Neural progenitor cell (in vitro differentiated cells): ENCODE results near the gene PHLPP1. TPM values are rescaled to one million over a fixed set of nuclear protein-coding genes. Genes with fewer than 3 reads are reported as not detected.

Experiments
- DNase-seq: peaks from one replicate; pipeline ENCODE4 v3.0.0-alpha.2; 2016; ENCODE audit warnings: low spot score
- H2AFZ ChIP-seq: fragments of 200-600 bp; sonication (generic); replicated peaks from 2 replicates; pipeline ENCODE4 v1.6.1; 2016; ENCODE audit warnings: antibody characterized with exemption
- H3F3A ChIP-seq: fragments of 200-600 bp; sonication (generic); 2 replicates; pipeline ENCODE4 v1.6.1; 2016; ENCODE audit warnings: antibody characterized with exemption, low read depth
- H3K27ac ChIP-seq: fragments of 200-600 bp; sonication (generic); 2 replicates; pipeline ENCODE4 v1.5.1; 2016; ENCODE audit warnings: mild to moderate bottlenecking
- H3K27me3 ChIP-seq: fragments of 200-600 bp; sonication (generic); 2 replicates; pipeline ENCODE4 v1.6.1; 2016; ENCODE audit warnings: mild to moderate bottlenecking, moderate library complexity
- H3K36me3 ChIP-seq: fragments of 200-600 bp; sonication (generic); 2 replicates; pipeline ENCODE4 v1.5.1; 2016
- H3K4me1 ChIP-seq: fragments of 200-600 bp; sonication (generic); 2 replicates; pipeline ENCODE4 v1.6.1; 2016; ENCODE audit warnings: mixed run types
- H3K4me2 ChIP-seq: fragments of 200-600 bp; sonication (generic); 2 replicates; pipeline ENCODE4 v1.6.1; 2016
- H3K4me3 ChIP-seq: fragments of 200-600 bp; sonication (generic); 2 replicates; pipeline ENCODE4 v1.5.1; 2016
- H3K79me2 ChIP-seq: fragments of 200-600 bp; sonication (generic); 2 replicates; pipeline ENCODE4 v1.6.1; 2016; ENCODE audit warnings: low read depth
- H3K9ac ChIP-seq: fragments of 200-600 bp; sonication (generic); 2 replicates; pipeline ENCODE4 v1.6.1; 2016
- H3K9me3 ChIP-seq: fragments of 200-600 bp; sonication (generic); 2 replicates; pipeline ENCODE4 v1.5.1; 2016; ENCODE audit warnings: low read depth
- H4K20me1 ChIP-seq: fragments of 200-600 bp; sonication (generic); 2 replicates; pipeline ENCODE4 v1.6.1; 2016; ENCODE audit warnings: low read depth
- H3K27ac Mint-ChIP-seq: 3 replicates; pipeline ENCODE4 v1.8.0; 2021; ENCODE audit warnings: mixed read lengths
- H3K27me3 Mint-ChIP-seq: 2 replicates; pipeline ENCODE4 v1.8.0; 2022; ENCODE audit warnings: low read depth, mild to moderate bottlenecking, inconsistent platforms, moderate library complexity, mixed read lengths; ENCODE audit not compliant: insufficient read depth
- H3K36me3 Mint-ChIP-seq: 3 replicates; pipeline ENCODE4 v1.8.0; 2021; ENCODE audit warnings: mixed read lengths
- H3K4me1 Mint-ChIP-seq: 3 replicates; pipeline ENCODE4 v1.8.0; 2021; ENCODE audit warnings: mixed read lengths
- H3K4me3 Mint-ChIP-seq: 3 replicates; pipeline ENCODE4 v1.8.0; 2021; ENCODE audit warnings: mild to moderate bottlenecking, moderate library complexity, mixed read lengths
- H3K9me3 Mint-ChIP-seq: 3 replicates; pipeline ENCODE4 v1.8.0; 2020; ENCODE audit warnings: mixed read lengths
- CTCF ChIP-seq: fragments of 200-600 bp; sonication (generic); IDR thresholded peaks from 2 replicates; pipeline ENCODE4 v1.5.1; 2017; ENCODE audit warnings: antibody characterized with exemption, mild to moderate bottlenecking
- EZH2 ChIP-seq: fragments of 200-600 bp; sonication (generic); IDR thresholded peaks from 2 replicates; pipeline ENCODE4 v1.6.1; 2017; ENCODE audit warnings: antibody characterized with exemption, mild to moderate bottlenecking, moderate library complexity
- EZH2phosphoT487 ChIP-seq: fragments of 200-600 bp; sonication (generic); IDR thresholded peaks from 2 replicates; pipeline ENCODE4 v1.6.1; 2017; ENCODE audit warnings: antibody characterized with exemption
- total RNA-seq: library from RNA; depleted of rRNA; stranded (reverse); fragments of >200 nt; gene quantifications from 2 replicates; pipeline ENCODE4 v1.2.3, GENCODE V29; 2015; ENCODE audit warnings: low replicate concordance

Gene PHLPP1
- total RNA-seq, 1 donor from 2014 or later, result 20.8 TPM

- DNase-seq, result no peak
- H3K4me2 ChIP-seq, result no peak overlapping the region
- no peaks in the 10 kb centered on the region for H3F3A ChIP-seq
- Mint-ChIP-seq H3K9me3 (peaks cover 22% of the 10 kb centered on the region), H3K36me3 (peaks cover 24% of the 10 kb centered on the region), H3K27me3 (peaks cover 5% of the 10 kb centered on the region), H3K27ac (no peak overlapping the region), H3K4me3 (no peak overlapping the region), H3K4me1 (no peaks in the 10 kb centered on the region)
- no peaks in the 10 kb centered on the region for H3K36me3 ChIP-seq
- no peak overlapping the region for H3K27ac ChIP-seq
- no peak overlapping the region for H3K9ac ChIP-seq
- no peaks in the 10 kb centered on the region for H3K4me1 ChIP-seq
- TF ChIP-seq EZH2phosphoT487 (no peak), CTCF (no peak), EZH2 (no peak)
- no peak overlapping the region for H3K4me3 ChIP-seq
- no peaks in the 10 kb centered on the region for H3K27me3 ChIP-seq
- H3K79me2 ChIP-seq, result no peaks in the 10 kb centered on the region
- H2AFZ ChIP-seq, result no peak overlapping the region
- no peaks in the 10 kb centered on the region for H3K9me3 ChIP-seq
- H4K20me1 ChIP-seq, result no peaks in the 10 kb centered on the region
These were observed 218.0 kb downstream of the PHLPP1 start for GRCh38 chr18:62933261-62933887.

GRCh38 chr18:62935994-62936393 lies 220.7 kb downstream of the PHLPP1 start:
- H4K20me1 ChIP-seq, result no peaks in the 10 kb centered on the region
- TF ChIP-seq EZH2phosphoT487, result no peak
- TF ChIP-seq EZH2, result no peak
- no peak for TF ChIP-seq CTCF
- H3K4me1 Mint-ChIP-seq, result no peaks in the 10 kb centered on the region
- H3F3A ChIP-seq, result no peaks in the 10 kb centered on the region
- H2AFZ ChIP-seq, result no peak overlapping the region
- H3K27ac Mint-ChIP-seq, result no peak overlapping the region
- H3K4me3 ChIP-seq, result no peak overlapping the region
- peaks cover 14% of the 10 kb centered on the region for H3K9me3 Mint-ChIP-seq
- H3K27me3 Mint-ChIP-seq, result peaks cover 5% of the 10 kb centered on the region
- no peaks in the 10 kb centered on the region for H3K36me3 ChIP-seq
- no peak overlapping the region for H3K9ac ChIP-seq
- no peaks in the 10 kb centered on the region for H3K9me3 ChIP-seq
- no peak overlapping the region for H3K27ac ChIP-seq
- no peak for DNase-seq
- peaks cover 18% of the 10 kb centered on the region for H3K36me3 Mint-ChIP-seq
- H3K79me2 ChIP-seq, result no peaks in the 10 kb centered on the region
- no peak overlapping the region for H3K4me3 Mint-ChIP-seq
- no peaks in the 10 kb centered on the region for H3K4me1 ChIP-seq
- H3K27me3 ChIP-seq, result no peaks in the 10 kb centered on the region
- H3K4me2 ChIP-seq, result no peak overlapping the region

- TF ChIP-seq CTCF (no peak), EZH2 (no peak), EZH2phosphoT487 (no peak)
- Histone ChIP-seq H2AFZ (no peak overlapping the region), H3K79me2 (no peaks in the 10 kb centered on the region), H3K9me3 (no peaks in the 10 kb centered on the region), H3F3A (no peaks in the 10 kb centered on the region), H3K27me3 (no peaks in the 10 kb centered on the region), H3K36me3 (no peaks in the 10 kb centered on the region), H3K4me2 (no peak overlapping the region), H4K20me1 (no peaks in the 10 kb centered on the region), H3K27ac (no peak overlapping the region), H3K4me1 (no peaks in the 10 kb centered on the region), H3K9ac (no peak overlapping the region), H3K4me3 (no peak overlapping the region)
- Mint-ChIP-seq H3K27ac (no peak overlapping the region), H3K9me3 (peaks cover 6% of the 10 kb centered on the region), H3K27me3 (peaks cover 5% of the 10 kb centered on the region), H3K4me3 (no peak overlapping the region), H3K36me3 (peaks cover 14% of the 10 kb centered on the region), H3K4me1 (no peaks in the 10 kb centered on the region)
- no peak for DNase-seq
These were observed 221.7 kb downstream of the PHLPP1 start for GRCh38 chr18:62937065-62937464.
